H9 (cell line): Measurements from ENCODE around the gene CCR2. TPM values are rescaled to one million over a fixed set of nuclear protein-coding genes. Genes with fewer than 3 reads are reported as not detected.

ENCODE experiments used
- DNase-seq: peaks from one replicate; pipeline ENCODE4 v3.0.0-alpha.2; 2017
- H2AFZ ChIP-seq: one replicate; pipeline ENCODE4 v1.6.1; 2013; ENCODE audit warnings: mild to moderate bottlenecking, low read length, control low read depth, moderate library complexity
- H2AK5ac ChIP-seq: 2 replicates; pipeline ENCODE4 v1.6.1; 2013; ENCODE audit warnings: low read length, control low read depth, mixed read lengths; ENCODE audit not compliant: insufficient read length
- H2BK120ac ChIP-seq: one replicate; pipeline ENCODE4 v1.6.1; 2013; ENCODE audit warnings: low read depth, mild to moderate bottlenecking, low read length, control low read depth, inconsistent platforms; ENCODE audit not compliant: poor library complexity, severe bottlenecking
- H2BK12ac ChIP-seq: 2 replicates; pipeline ENCODE4 v1.6.1; 2013; ENCODE audit warnings: low read length, control low read depth, mixed read lengths, low read depth; ENCODE audit not compliant: insufficient read length
- H2BK15ac ChIP-seq: 2 replicates; pipeline ENCODE4 v1.6.1; 2013; ENCODE audit warnings: low read depth, low read length, control low read depth
- H2BK20ac ChIP-seq: one replicate; pipeline ENCODE4 v1.6.1; 2013; ENCODE audit warnings: low read depth, mild to moderate bottlenecking, low read length, control low read depth, inconsistent platforms; ENCODE audit not compliant: poor library complexity, severe bottlenecking
- H2BK5ac ChIP-seq: 2 replicates; pipeline ENCODE4 v1.6.1; 2013; ENCODE audit warnings: low read length, control low read depth, mixed read lengths; ENCODE audit not compliant: insufficient read length
- H3K14ac ChIP-seq: 2 replicates; pipeline ENCODE4 v1.6.1; 2013; ENCODE audit warnings: low read length, control low read depth; ENCODE audit not compliant: insufficient read depth
- H3K18ac ChIP-seq: 2 replicates; pipeline ENCODE4 v1.6.1; 2013; ENCODE audit warnings: low read depth, mild to moderate bottlenecking, mixed read lengths, low read length, control low read depth; ENCODE audit not compliant: insufficient read length
- H3K23ac ChIP-seq: 2 replicates; pipeline ENCODE4 v1.6.1; 2013; ENCODE audit warnings: low read length, control low read depth, mixed read lengths, low read depth; ENCODE audit not compliant: insufficient read length
- H3K23me2 ChIP-seq: 2 replicates; pipeline ENCODE4 v1.6.1; 2013; ENCODE audit warnings: low read depth, mild to moderate bottlenecking, mixed read lengths, low read length, control low read depth; ENCODE audit not compliant: insufficient read length, poor library complexity, severe bottlenecking
- H3K27ac ChIP-seq: 2 replicates; pipeline ENCODE4 v1.5.1; 2013; ENCODE audit warnings: low read length, control low read depth, mixed read lengths, low read depth; ENCODE audit not compliant: insufficient read length
- H3K27me3 ChIP-seq: 2 replicates; pipeline ENCODE4 v1.6.1; 2013; ENCODE audit warnings: low read length, control low read depth, inconsistent platforms; ENCODE audit not compliant: insufficient read depth
- H3K4ac ChIP-seq: 2 replicates; pipeline ENCODE4 v1.6.1; 2013; ENCODE audit warnings: low read depth, mild to moderate bottlenecking, control low read depth, inconsistent platforms, low read length, moderate library complexity
- H3K4me1 ChIP-seq: 2 replicates; pipeline ENCODE4 v1.6.1; 2013; ENCODE audit warnings: low read length, control low read depth, inconsistent platforms; ENCODE audit not compliant: insufficient read depth
- H3K4me2 ChIP-seq: 2 replicates; pipeline ENCODE4 v1.6.1; 2013; ENCODE audit warnings: low read length, control low read depth, mixed read lengths; ENCODE audit not compliant: insufficient read length, insufficient read depth
- H3K56ac ChIP-seq: 2 replicates; pipeline ENCODE4 v1.6.1; 2013; ENCODE audit warnings: low read depth, mild to moderate bottlenecking, mixed read lengths, low read length, control low read depth; ENCODE audit not compliant: insufficient read length
- H3K79me1 ChIP-seq: 2 replicates; pipeline ENCODE4 v1.6.1; 2013; ENCODE audit warnings: low read depth, mild to moderate bottlenecking, moderate library complexity, low read length, control low read depth, inconsistent platforms; ENCODE audit not compliant: insufficient read depth, poor library complexity, severe bottlenecking
- H3K79me2 ChIP-seq: 2 replicates; pipeline ENCODE4 v1.6.1; 2013; ENCODE audit warnings: low read length, control low read depth, inconsistent platforms; ENCODE audit not compliant: insufficient read depth
- H3K9ac ChIP-seq: 2 replicates; pipeline ENCODE4 v1.6.1; 2013; ENCODE audit warnings: low read length, control low read depth, mixed read lengths; ENCODE audit not compliant: insufficient read length; ENCODE audit errors: extremely low read depth
- H3K9me3 ChIP-seq: one replicate; pipeline ENCODE4 v1.6.1; 2013; ENCODE audit warnings: low read depth, low read length, inconsistent platforms; ENCODE audit not compliant: control insufficient read depth
- H3T11ph ChIP-seq: one replicate; pipeline ENCODE4 v1.6.1; 2013; ENCODE audit warnings: mild to moderate bottlenecking, low read length, control low read depth, inconsistent platforms
- H4K20me1 ChIP-seq: one replicate; pipeline ENCODE4 v1.6.1; 2013; ENCODE audit not compliant: control insufficient read depth, insufficient read length, insufficient read depth
- H4K5ac ChIP-seq: 2 replicates; pipeline ENCODE4 v1.6.1; 2013; ENCODE audit warnings: low read depth, mild to moderate bottlenecking, mixed read lengths, low read length, control low read depth; ENCODE audit not compliant: insufficient read length
- H4K8ac ChIP-seq: replicated peaks from 2 replicates; pipeline ENCODE4 v1.6.1; 2013; ENCODE audit warnings: low read length, control low read depth, mixed read lengths, low read depth; ENCODE audit not compliant: insufficient read length
- H4K91ac ChIP-seq: 2 replicates; pipeline ENCODE4 v1.6.1; 2013; ENCODE audit warnings: low read depth, mild to moderate bottlenecking, moderate library complexity, mixed read lengths, low read length, control low read depth; ENCODE audit not compliant: insufficient read length
- H3K27ac Mint-ChIP-seq, 3 experiments: 2 replicates in 2 of 3; 3 replicates in 1 of 3; pipeline ENCODE4 v1.8.0; 2020 to 2021; ENCODE audit warnings: mixed read lengths in 3 of 3, mild to moderate bottlenecking in 1 of 3, moderate library complexity in 1 of 3
- H3K27me3 Mint-ChIP-seq: 2 replicates; pipeline ENCODE4 v1.8.0; 2021; ENCODE audit warnings: low read depth, mild to moderate bottlenecking, moderate library complexity, mixed read lengths
- H3K36me3 Mint-ChIP-seq, 3 experiments: 2 replicates in 2 of 3; 3 replicates in 1 of 3; pipeline ENCODE4 v1.8.0; 2020 to 2021; ENCODE audit warnings: low read depth in 3 of 3, mixed read lengths in 3 of 3; ENCODE audit not compliant: insufficient read depth in 1 of 3
- H3K4me1 Mint-ChIP-seq, 2 experiments: 2 replicates each; pipeline ENCODE4 v1.8.0; 2020; ENCODE audit warnings: mixed read lengths in 2 of 2
- H3K4me3 Mint-ChIP-seq, 2 experiments: 2 replicates in 1 of 2; 3 replicates in 1 of 2; pipeline ENCODE4 v1.8.0; 2020 to 2021; ENCODE audit warnings: mild to moderate bottlenecking in 2 of 2, mixed read lengths in 2 of 2, moderate library complexity in 1 of 2
- H3K9me3 Mint-ChIP-seq, 2 experiments: 2 replicates in 1 of 2; 3 replicates in 1 of 2; pipeline ENCODE4 v1.8.0; 2020; ENCODE audit warnings: mild to moderate bottlenecking in 2 of 2, mixed read lengths in 2 of 2, moderate library complexity in 1 of 2
- WGBS: extraction: QIAGEN DNeasy Blood & Tissue Kit; methylation state at CpG from one replicate; pipeline ENCODE4 v1.1.7; 2013; ENCODE audit warnings: missing lambda C conversion rate, low lambda C conversion rate, mixed read lengths; ENCODE audit not compliant: insufficient read length; ENCODE audit errors: extremely low coverage; 5-methylcytosine and 5-hydroxymethylcytosine counted together
- total RNA-seq: library from RNA; stranded (reverse); gene quantifications from 2 replicates; pipeline ENCODE4 v1.2.1, GENCODE V29; 2021
- TF ChIP-seq, protein P1 (sequence below): fragments of 200-600 bp; sonication (generic); conservative IDR thresholded peaks from 3 replicates; pipeline ENCODE4 v1.8.0; 2021; ENCODE audit warnings: antibody characterized with exemption, mild to moderate bottlenecking

CCR2 gene
- total RNA-seq, 1 experiment from 2014 or later, result not detected

DNA sequence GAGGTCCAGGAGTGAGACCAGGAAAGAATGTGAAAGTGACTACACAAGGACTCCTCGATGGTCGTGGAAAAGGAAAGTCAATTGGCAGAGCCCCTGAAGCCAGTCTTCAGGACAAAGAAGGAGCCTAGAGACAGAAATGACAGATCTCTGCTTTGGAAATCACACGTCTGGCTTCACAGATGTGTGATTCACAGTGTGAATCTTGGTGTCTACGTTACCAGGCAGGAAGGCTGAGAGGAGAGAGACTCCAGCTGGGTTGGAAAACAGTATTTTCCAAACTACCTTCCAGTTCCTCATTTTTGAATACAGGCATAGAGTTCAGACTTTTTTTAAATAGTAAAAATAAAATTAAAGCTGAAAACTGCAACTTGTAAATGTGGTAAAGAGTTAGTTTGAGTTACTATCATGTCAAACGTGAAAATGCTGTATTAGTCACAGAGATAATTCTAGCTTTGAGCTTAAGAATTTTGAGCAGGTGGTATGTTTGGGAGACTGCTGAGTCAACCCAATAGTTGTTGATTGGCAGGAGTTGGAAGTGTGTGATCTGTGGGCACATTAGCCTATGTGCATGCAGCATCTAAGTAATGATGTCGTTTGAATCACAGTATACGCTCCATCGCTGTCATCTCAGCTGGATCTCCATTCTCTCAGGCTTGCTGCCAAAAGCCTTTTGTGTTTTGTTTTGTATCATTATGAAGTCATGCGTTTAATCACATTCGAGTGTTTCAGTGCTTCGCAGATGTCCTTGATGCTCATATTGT is 6.0 kb downstream of the CCR2 start:
- Mint-ChIP-seq H3K4me3 (no peak overlapping the region), H3K27me3 (peaks cover 16% of the 10 kb centered on the region), H3K27ac (no peak overlapping the region), H3K36me3 (no peaks in the 10 kb centered on the region), H3K9me3 (no peaks in the 10 kb centered on the region), H3K4me1 (no peaks in the 10 kb centered on the region)
- Histone ChIP-seq H2AFZ (no peak overlapping the region), H3K23me2 (no peaks in the 10 kb centered on the region), H3K4me2 (no peak overlapping the region), H4K5ac (no peak overlapping the region), H3K27ac (no peak overlapping the region), H3K4me1 (no peaks in the 10 kb centered on the region; the same call in 1 of the 2 replicates), H3K27me3 (no peaks in the 10 kb centered on the region), H3K23ac (no peak overlapping the region), H2BK20ac (no peak overlapping the region), H2BK120ac (no peak overlapping the region), H4K20me1 (no peaks in the 10 kb centered on the region), H2BK12ac (no peak overlapping the region), H3K79me1 (no peaks in the 10 kb centered on the region), H3K18ac (no peak overlapping the region), H4K91ac (no peak overlapping the region), H2AK5ac (no peak overlapping the region), H4K8ac (no peak overlapping the region), H3K9me3 (no peaks in the 10 kb centered on the region), H3K79me2 (no peaks in the 10 kb centered on the region), H3K14ac (no peak overlapping the region), H3T11ph (no peak overlapping the region), H2BK15ac (no peak overlapping the region), H3K4ac (no peak overlapping the region), H3K56ac (no peak overlapping the region), H3K9ac (no peak overlapping the region), H2BK5ac (no peak overlapping the region)
- DNase-seq, result no peak
- WGBS, result no CpG with 5 or more reads among the region's 11 CpGs
- TF ChIP-seq, protein P1, sequence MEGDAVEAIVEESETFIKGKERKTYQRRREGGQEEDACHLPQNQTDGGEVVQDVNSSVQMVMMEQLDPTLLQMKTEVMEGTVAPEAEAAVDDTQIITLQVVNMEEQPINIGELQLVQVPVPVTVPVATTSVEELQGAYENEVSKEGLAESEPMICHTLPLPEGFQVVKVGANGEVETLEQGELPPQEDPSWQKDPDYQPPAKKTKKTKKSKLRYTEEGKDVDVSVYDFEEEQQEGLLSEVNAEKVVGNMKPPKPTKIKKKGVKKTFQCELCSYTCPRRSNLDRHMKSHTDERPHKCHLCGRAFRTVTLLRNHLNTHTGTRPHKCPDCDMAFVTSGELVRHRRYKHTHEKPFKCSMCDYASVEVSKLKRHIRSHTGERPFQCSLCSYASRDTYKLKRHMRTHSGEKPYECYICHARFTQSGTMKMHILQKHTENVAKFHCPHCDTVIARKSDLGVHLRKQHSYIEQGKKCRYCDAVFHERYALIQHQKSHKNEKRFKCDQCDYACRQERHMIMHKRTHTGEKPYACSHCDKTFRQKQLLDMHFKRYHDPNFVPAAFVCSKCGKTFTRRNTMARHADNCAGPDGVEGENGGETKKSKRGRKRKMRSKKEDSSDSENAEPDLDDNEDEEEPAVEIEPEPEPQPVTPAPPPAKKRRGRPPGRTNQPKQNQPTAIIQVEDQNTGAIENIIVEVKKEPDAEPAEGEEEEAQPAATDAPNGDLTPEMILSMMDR, result no peak
